DND-41 (cell line): ENCODE measurements around the gene OASL.

Experiments
- ATAC-seq: fragments of 200-7000 bp; cut with Tn5 transposase; 3 replicates; pipeline ENCODE4 v1.9.1; 2021; ENCODE audit warnings: low read depth; ENCODE audit not compliant: insufficient read depth
- DNase-seq: peaks from one replicate; pipeline ENCODE4 v3.0.0-alpha.2; 2020
- H2AFZ ChIP-seq: 2 replicates; pipeline ENCODE4 v1.6.0; 2012; ENCODE audit warnings: low read depth, low read length
- H3K27ac ChIP-seq: 2 replicates; pipeline ENCODE4 v1.5.1; 2012; ENCODE audit warnings: low read length, inconsistent platforms
- H3K27me3 ChIP-seq: fragments of 200-600 bp; sonication (generic); 2 replicates; pipeline ENCODE4 v1.6.0; 2012; ENCODE audit warnings: low read length, mild to moderate bottlenecking, inconsistent platforms; ENCODE audit not compliant: insufficient read depth, poor library complexity
- H3K36me3 ChIP-seq: 2 replicates; pipeline ENCODE4 v1.5.1; 2012; ENCODE audit warnings: low read length, inconsistent platforms; ENCODE audit not compliant: insufficient read depth
- H3K4me1 ChIP-seq: 2 replicates; pipeline ENCODE4 v1.5.1; 2012; ENCODE audit warnings: mild to moderate bottlenecking, low read length; ENCODE audit not compliant: insufficient read depth
- H3K4me2 ChIP-seq: 2 replicates; pipeline ENCODE4 v1.6.0; 2012; ENCODE audit warnings: mild to moderate bottlenecking, moderate library complexity, low read length, inconsistent platforms; ENCODE audit not compliant: insufficient read depth
- H3K4me3 ChIP-seq, 2 experiments: fragments of 200-600 bp in 1 of 2; shearing (Covaris generic) in 1 of 2; 2 replicates each; pipeline ENCODE4 v1.5.1; 2012 to 2016; ENCODE audit warnings: inconsistent platforms in 2 of 2, low read length in 2 of 2, mild to moderate bottlenecking in 2 of 2, low read depth in 1 of 2, moderate library complexity in 1 of 2
- H3K79me2 ChIP-seq: 2 replicates; pipeline ENCODE4 v1.6.0; 2012; ENCODE audit warnings: low read length, inconsistent platforms; ENCODE audit not compliant: insufficient read depth
- H3K9ac ChIP-seq: 2 replicates; pipeline ENCODE4 v1.6.0; 2012; ENCODE audit warnings: low read depth, mild to moderate bottlenecking, inconsistent platforms, low read length, moderate library complexity
- H3K9me3 ChIP-seq: 2 replicates; pipeline ENCODE4 v1.5.1; 2012; ENCODE audit warnings: low read length, moderate library complexity, mild to moderate bottlenecking, inconsistent platforms; ENCODE audit not compliant: insufficient read depth, severe bottlenecking
- H4K20me1 ChIP-seq: 2 replicates; pipeline ENCODE4 v1.6.0; 2012; ENCODE audit warnings: low read length; ENCODE audit not compliant: insufficient read depth
- EZH2 ChIP-seq: IDR thresholded peaks from 3 replicates; pipeline ENCODE4 v1.6.1; 2012; ENCODE audit warnings: borderline replicate concordance, low read depth, mild to moderate bottlenecking, moderate library complexity, low read length, inconsistent platforms; ENCODE audit not compliant: severe bottlenecking
- TF ChIP-seq, protein P1 (sequence below): IDR thresholded peaks from 2 replicates; pipeline ENCODE4 v1.5.1; 2012; ENCODE audit warnings: borderline replicate concordance, low read length, moderate library complexity, mild to moderate bottlenecking; ENCODE audit not compliant: poor library complexity, severe bottlenecking; ENCODE audit errors: extremely low read depth

The OASL gene

DNA sequence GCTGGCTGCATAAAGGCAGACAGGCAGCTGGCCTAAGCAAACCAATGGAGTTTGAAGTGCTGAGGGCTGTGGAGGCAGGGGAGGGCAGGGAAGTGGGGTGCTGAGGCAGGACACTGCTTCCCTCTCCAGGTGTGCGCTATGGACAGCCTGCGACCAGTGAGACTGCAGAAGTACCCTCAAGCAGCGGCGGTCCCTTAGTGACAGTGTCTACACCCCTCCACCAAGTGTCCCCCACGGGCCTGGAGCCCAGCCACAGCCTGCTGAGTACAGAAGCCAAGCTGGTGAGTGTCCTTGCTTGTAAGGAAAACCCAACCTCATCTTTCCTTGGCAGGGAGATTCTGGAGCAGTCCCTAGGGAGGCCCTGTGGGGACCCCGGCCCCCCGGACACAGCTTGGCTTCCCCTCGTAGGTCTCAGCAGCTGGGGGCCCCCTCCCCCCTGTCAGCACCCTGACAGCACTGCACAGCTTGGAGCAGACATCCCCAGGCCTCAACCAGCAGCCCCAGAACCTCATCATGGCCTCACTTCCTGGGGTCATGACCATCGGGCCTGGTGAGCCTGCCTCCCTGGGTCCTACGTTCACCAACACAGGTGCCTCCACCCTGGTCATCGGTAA, 42.8 kb downstream of the OASL start:
- ATAC-seq, result no peak
- no peak for TF ChIP-seq EZH2
- TF ChIP-seq, protein P1, sequence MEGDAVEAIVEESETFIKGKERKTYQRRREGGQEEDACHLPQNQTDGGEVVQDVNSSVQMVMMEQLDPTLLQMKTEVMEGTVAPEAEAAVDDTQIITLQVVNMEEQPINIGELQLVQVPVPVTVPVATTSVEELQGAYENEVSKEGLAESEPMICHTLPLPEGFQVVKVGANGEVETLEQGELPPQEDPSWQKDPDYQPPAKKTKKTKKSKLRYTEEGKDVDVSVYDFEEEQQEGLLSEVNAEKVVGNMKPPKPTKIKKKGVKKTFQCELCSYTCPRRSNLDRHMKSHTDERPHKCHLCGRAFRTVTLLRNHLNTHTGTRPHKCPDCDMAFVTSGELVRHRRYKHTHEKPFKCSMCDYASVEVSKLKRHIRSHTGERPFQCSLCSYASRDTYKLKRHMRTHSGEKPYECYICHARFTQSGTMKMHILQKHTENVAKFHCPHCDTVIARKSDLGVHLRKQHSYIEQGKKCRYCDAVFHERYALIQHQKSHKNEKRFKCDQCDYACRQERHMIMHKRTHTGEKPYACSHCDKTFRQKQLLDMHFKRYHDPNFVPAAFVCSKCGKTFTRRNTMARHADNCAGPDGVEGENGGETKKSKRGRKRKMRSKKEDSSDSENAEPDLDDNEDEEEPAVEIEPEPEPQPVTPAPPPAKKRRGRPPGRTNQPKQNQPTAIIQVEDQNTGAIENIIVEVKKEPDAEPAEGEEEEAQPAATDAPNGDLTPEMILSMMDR, result no peak
- no peak for DNase-seq

DNA sequence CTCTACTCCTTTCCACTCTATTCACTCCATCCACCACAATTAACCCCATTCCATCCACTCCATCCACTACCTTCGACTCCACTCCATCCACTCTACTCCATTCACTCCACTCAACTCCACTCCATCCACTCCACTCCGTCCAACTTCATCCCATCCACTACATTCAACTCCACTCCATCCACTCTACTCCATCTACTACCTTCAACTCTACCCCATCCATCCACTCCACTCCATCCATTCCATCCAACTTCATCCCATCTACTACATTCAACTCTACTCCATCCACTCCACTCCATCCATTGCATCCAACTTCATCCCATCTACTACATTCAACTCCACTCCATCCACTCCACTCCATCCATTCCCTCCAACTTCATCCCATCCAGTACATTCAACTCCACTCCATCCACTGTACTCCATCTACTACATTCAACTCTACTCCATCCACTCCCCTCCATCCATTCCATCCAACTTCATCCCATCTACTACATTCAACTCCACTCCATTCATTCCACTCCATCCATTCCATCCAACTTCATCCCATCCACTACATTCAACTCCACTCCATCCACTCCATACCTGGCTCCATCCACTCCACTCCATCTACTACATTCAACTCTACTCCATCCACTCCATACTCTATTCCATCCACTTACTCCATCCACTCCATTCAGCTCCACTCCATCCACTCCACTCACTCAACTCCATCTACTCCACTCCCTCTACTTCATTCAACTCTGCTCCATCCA, 44.3 kb downstream of the OASL start:
- ATAC-seq (no peak), DNase-seq (no peak)
- Histone ChIP-seq H3K36me3 (no peaks in the 10 kb centered on the region), H3K4me3 (no peak overlapping the region), H3K27ac (no peak overlapping the region), H2AFZ (no peak overlapping the region), H3K9me3 (no peaks in the 10 kb centered on the region), H3K9ac (no peak overlapping the region), H4K20me1 (no peaks in the 10 kb centered on the region), H3K4me2 (no peak overlapping the region), H3K79me2 (no peaks in the 10 kb centered on the region), H3K27me3 (peaks cover 3% of the 10 kb centered on the region), H3K4me1 (no peaks in the 10 kb centered on the region)
- TF ChIP-seq EZH2, result no peak
- TF ChIP-seq, protein P1, result no peak

More for the DNA sequence above, 42.8 kb downstream of the OASL start:
- Histone ChIP-seq H3K4me2 (no peak overlapping the region), H3K9me3 (no peaks in the 10 kb centered on the region), H3K9ac (no peak overlapping the region), H3K4me3 (no peak overlapping the region), H3K79me2 (no peaks in the 10 kb centered on the region), H3K36me3 (no peaks in the 10 kb centered on the region), H3K4me1 (no peaks in the 10 kb centered on the region), H4K20me1 (no peaks in the 10 kb centered on the region; the same call in 1 of the 2 replicates), H3K27ac (no peak overlapping the region), H2AFZ (no peak overlapping the region), H3K27me3 (peaks cover 3% of the 10 kb centered on the region)

DNA sequence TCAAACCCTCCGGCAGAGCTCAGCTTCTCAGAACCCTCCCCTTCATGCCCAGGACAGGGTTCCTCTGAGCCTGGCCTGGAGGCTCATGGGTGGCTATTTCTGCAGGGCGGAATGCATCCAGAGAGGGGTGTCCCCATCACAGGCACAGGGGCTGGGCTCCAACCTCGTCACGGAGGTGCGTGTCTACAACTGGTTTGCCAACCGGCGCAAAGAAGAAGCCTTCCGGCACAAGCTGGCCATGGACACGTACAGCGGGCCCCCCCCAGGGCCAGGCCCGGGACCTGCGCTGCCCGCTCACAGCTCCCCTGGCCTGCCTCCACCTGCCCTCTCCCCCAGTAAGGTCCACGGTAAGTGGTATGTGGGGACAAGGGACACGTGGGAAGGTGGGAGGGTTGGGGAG, 45.0 kb downstream of the OASL start:
- no peak for TF ChIP-seq EZH2
- TF ChIP-seq, protein P1, result no peak
- Histone ChIP-seq H3K4me2 (no peak overlapping the region), H3K4me3 (no peak overlapping the region), H3K79me2 (no peaks in the 10 kb centered on the region), H3K36me3 (no peaks in the 10 kb centered on the region), H3K4me1 (no peaks in the 10 kb centered on the region), H4K20me1 (no peaks in the 10 kb centered on the region), H3K27me3 (peaks cover 3% of the 10 kb centered on the region), H3K9ac (no peak overlapping the region), H3K27ac (no peak overlapping the region), H2AFZ (no peak overlapping the region), H3K9me3 (no peaks in the 10 kb centered on the region)
- DNase-seq (no peak), ATAC-seq (no peak)
